COLO829 (cell line): ENCODE data around the gene C17orf100.
"Not testable (repeated sequence)": the region's sequence is repeated elsewhere in the genome, so short reads cannot be mapped to it uniquely, and the experiment has no call there.

ENCODE experiments used
- DNase-seq: peaks from one replicate; pipeline ENCODE4 v3.0.0; 2012; ENCODE audit warnings: low spot score

C17orf100 gene

DNA sequence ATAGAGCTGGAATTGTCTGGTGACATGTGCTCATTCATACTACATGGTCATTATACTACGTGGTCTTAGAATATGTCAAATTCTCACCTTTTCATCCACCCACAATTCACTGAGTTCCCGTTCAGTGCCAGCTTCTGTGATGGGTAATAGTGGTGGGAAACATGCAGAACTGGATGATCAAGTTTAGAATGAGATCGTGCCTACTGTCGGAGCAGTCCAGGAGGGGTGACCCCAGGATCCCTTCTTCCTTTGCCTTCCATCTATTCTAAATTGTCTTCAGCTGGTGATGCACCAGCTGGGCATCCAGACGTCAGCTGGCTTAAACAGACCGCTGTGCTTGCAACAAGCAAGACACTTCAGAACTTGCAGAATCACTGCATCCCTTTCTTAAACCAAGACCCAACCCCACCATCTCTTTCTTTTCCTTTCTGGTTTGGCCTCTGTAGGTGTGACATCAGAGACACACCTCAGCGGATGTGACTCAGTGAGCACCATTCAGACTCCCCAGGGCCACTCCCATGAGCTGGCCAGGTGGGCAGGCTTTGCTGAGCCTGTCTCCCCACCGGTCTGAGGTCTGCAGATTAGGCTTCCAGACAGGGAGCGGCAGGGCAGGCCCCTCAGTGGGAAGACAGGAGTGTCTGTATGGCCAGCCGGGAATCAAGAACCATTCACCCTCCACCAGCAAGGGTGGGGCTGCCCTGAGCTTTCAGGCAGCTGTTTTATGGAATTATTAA lies 18.1 kb downstream of the C17orf100 start:
- no peak for DNase-seq

DNA sequence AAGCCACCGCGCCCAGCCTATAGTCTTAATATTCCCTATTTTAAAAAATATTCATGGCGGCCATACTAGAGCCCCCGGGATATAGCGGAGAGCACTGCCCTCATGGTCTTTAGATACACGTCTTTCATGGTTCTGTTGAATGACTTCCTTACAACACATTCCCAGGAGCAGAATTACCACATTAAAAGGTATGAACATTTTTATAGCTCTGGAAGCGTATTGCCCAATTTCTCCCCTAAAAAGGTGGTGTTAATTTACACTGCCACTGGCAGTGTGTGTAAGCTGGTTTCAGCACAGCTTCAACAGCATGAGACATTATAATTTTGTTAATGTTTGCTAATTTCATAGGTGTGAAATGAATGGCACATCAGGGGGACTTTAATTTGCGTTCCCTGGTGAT lies 19.0 kb downstream of the C17orf100 start:
- DNase-seq, result no peak

DNA sequence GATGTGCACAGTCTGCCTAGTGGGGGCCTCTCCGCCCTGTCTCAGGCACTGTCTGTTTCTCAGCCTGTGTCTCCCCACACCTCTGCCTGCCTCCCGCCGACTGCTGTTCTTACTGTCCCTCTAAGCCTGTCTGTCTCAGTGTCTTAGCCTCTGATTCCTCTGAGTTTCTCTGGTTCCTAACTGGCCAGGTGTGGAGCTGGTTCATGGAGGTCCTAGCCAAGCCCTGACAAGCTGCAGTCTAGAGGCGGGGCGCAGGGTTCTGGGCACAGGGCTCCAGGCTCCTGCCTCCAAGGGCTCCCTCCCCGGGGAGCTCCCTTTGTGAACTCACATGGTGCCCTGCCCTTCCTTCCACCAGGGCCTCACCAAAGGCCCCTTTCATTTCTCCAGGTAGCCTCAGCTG lies 19.4 kb downstream of the C17orf100 start:
- no peak for DNase-seq

DNA sequence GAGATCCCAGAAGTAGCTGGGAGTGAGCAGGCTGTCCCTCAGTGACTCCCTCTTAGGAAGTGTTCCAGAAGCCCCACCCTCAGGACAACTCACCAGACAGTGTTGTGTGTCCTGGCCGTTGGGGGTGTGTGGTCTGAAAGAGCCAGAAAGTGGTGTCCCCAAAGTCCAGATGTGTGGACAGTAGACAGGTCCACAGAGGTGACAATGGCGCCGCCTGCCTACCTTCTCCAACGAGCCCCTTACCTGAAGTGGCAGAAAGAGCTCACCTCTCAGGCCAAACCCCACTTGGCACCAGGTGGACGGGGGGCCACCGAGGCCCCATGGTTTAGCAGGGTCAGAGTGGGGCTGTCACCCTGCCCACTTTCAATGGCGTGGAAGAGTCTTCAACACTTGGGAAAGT lies 19.9 kb downstream of the C17orf100 start:
- no peak for DNase-seq

DNA sequence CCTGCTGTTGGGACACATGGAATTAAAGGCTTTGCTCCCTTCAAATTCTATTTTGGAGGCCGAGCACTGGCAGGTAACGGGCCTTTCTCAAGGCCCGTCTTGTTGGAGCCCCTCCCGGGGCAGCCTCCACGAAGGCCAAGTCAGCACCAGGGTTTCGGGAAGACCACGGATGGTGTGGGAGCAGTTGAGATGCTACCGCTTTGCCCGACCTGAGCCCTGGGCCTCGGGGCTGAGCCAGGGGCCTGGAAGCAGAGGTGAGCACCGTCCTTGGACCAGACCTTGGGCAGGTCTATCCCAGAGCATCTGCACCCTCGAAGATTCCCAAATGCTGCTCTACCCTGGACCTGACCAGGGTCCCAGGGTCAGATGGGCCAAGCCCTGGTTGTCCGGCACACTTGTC lies 23.0 kb downstream of the C17orf100 start:
- no peak for DNase-seq

DNA sequence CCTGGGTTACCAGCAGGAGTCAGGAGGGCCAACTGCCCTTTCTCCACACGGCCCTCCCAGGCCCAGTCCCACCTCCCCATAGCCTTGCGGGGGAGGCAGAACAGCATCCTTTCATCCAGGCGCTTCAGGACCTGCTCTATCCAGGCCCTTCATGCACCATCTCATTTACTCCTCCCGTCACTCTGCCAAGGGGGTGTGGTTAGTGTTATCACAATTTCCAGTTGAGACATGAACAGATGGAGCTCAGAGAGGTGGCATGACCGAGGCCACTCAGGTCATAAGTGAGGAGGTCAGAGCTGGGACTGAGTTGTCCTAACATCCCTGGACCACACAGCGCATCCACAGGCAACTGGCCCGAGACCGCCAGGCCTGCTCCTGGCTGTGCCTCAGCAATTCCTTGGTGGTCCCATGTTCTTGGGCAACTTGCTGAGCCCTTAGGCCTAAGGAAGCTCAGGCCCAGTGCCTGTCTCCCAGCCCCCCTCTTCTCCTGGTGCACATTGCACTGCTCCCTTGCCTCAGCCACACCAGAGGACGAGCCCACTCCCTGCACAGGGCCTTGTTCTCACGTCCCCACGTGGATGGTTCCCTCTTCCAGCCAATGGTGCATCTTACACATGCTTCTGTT lies 23.8 kb downstream of the C17orf100 start:
- no peak for DNase-seq

DNA sequence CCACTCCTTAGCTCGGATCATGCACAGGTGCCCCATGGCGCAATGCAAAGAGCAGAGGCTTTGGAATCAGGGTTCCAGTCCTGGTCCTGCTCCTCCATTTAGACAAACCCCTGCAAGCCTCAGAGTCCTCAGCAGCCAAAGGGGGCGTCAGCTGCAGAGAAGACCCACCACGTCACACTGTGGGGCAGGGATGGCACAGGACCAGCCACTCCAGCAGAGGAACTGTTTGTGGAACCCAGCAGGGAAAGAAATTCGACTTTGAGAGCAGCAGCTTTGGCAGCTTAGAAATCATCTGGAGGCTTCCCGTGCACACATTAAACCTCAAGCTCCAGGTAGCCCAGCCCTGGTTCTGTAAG lies 25.2 kb downstream of the C17orf100 start:
- DNase-seq, result no peak

DNA sequence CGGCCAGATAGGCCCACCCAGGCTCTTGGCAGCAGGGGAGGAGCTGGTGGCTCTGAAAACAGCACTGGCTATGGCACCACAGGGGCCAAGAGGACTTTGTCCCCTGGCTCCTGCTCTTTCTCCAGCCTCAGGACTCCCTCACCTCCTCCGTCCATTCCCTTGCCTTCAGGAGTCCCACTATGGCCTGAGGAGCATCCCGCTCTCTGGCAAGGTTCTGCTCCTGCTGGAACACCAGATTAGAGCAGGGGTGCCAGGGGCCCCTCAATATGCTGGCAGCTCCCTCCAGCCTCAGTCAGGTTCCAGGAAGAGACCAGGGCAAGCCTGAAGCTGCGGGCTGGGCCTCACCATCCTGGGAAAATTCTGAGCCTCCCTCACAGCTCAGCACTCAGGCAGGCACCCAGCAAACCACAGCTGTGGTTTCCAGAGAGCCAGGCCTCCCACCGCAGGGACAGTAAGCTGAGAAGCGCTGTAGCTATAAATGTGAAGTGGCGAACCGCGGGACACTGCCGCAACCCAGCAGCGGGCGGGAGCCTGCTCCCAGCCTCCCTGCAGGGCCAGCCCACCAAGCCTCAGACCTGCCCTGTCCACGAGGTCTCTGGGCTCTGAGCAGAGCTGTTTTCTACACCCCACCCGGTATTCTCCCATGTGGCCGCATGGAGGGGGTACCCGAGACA lies 25.7 kb downstream of the C17orf100 start:
- no peak for DNase-seq

DNA sequence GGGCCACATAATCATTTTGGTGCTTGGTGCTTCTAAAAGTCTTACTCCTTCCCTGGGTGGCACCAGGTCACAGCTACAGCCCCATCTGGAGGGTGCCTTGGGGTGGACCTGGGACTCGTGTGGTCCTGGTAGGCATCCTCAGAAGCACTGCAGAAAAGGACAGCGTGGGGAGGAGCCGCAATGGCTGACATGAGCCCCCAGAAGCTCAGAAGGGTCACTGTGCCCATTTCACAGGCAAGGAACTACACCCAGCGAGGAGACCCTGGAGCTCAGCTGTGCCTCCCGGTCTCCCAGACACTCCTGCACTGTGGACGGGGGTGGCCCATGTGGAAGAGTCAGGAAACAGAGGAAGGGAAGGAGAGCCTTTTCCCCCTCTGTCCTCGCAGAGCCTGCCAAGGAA lies 26.4 kb downstream of the C17orf100 start:
- no peak for DNase-seq

DNA sequence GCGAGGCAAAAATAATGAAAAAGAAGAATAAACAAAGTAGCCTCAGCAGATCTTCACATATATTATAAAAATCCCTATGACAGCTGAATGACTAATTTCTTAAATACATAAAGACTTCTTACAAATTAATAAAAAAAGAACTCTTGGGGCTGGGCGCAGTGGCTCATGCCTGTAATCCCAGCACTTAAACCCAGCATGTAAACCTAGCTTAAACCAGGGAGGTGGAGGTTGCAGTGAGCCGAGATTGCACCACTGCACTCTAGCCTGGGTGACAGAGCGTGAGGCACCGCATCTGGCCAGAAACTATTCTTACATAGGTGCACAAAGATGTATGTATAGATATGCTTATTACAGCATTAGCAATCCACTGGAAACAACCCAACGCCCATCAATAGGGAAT lies 27.7 kb downstream of the C17orf100 start:
- DNase-seq, result no peak

DNA sequence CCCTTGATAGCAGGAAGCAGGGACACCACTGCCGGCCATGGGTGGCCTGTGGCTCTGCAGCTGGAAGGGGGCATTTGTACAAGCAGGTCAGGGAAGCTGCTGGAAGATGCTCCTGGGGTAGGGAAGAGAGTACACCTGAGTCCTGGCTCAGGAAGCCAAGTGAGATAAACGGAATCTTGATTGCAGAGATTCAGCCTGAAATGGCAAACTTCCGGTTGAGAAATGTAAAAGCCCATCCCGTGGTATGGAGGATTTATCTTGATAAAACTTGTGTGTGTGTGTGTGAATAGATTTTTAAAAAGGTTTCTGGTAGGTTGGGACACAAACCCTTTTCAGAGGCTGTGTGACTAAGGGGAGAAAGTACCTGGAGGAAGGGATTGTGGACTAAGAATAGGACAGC lies 29.6 kb downstream of the C17orf100 start:
- no peak for DNase-seq

DNA sequence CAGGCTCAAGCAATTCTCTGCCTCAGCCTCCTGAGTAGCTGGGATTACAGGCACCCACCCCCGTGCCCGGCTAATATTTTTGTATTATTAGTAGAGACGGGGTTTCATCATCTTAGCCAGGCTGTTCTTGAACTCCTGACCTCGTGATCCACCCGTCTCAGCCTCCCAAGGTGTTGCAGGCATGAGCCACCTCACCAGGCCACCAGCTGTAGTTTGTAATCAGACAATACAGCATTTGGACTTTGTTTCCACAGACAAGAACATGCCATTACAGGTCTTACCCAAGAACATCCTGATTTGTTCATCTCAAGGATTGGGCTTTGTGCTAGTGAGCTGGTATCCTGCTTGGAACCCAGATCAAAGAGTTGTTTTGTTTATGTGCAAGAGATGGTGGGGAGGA lies 30.1 kb downstream of the C17orf100 start:
- DNase-seq, result no peak

DNA sequence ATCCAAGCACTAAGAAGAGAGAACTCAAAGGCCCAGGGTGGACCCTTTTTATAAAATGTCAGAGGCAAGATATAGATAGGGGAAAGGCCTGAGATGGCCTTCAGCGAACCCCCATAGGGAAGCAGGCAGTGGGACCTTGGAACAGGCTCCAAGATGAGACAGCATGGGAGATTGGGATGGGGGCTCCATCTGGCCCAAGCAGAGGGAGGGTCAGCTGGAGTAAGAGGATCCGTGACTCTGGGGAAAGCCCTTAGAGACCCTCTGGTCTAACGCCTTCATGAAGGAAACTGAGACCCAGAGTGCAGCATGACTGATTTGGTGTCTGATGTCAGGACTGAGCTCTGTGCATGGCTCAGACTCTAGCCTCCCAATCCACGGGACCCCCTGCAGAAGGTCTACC lies 30.8 kb downstream of the C17orf100 start:
- DNase-seq, result no peak

DNA sequence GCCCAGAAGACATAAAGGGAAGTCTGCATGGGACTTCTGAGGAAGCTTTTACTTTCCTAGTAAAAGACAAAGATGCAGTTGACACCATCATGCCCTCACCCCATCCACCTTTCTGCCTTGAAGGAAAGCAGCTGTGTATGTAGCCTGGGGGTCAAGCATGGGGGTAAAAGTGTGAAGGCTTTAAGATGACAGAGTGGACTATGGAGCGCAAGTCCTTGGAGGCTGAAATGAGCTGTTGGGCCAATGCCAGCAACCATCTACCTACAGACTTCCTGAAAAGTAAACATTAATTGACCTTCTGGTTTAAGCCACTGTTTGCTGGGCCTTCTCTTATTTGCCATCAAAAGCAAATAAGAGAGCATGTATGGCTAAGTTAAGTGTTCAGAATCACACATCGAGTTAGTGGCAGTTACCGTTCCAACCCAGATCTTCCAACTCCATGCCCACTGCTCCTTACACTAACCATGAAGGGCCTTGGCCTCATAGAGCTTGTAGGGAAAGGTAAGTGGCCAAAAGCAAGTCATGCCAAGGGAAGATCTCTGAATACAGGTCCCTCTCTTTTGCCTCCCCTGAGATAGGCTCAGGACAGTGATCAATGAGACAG lies 31.6 kb downstream of the C17orf100 start:
- no peak for DNase-seq

DNA sequence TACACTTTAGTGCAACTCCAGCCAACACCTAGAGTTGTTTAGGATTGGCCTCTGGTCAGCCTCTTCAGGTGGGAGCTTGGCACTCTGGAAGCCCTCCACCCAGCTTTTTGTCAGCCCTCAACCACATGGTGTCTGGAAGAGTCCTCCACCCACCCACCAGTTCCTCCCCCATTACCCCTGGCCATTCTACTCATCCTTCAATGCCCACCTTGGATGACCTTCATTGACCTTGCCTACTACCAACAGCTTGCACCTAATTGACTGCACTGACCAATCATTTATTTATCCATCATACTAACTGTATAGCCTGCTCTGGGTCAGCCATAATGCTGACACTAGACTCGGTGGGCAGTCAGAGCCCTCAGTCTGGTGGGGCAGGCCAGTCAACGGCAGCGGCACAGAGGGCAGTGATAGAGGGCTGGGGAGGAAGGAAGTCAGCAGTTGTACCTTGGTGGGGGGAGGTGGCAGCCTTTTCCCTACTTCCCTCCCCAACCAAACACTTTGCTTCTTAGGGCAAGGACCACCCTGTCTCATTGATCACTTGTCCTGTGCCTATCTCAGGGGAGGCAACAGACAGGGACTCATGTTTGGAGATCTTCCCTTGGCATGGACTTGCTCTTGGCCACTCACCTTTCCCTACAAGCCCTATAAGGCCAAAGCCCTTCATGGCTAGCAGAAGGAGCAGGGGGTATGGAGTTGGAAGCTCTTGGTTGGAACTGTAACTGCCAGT lies 32.3 kb downstream of the C17orf100 start:
- DNase-seq, result no peak

DNA sequence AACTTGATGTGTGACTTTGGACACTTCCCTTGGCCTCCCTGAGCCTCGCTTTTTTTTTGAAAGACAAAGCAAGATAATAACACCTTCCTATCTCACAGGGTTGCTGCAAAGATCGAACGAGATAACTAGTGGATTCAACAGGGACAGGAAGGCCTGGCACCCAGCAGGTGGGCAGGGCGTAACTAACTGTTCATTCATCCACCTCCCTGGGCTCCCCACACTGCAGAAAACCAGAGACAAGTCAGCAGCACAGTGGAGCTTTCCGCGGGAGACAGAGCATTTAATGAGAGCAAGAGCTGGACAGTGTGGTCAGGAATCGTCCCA lies 32.9 kb downstream of the C17orf100 start:
- DNase-seq, result no peak

DNA sequence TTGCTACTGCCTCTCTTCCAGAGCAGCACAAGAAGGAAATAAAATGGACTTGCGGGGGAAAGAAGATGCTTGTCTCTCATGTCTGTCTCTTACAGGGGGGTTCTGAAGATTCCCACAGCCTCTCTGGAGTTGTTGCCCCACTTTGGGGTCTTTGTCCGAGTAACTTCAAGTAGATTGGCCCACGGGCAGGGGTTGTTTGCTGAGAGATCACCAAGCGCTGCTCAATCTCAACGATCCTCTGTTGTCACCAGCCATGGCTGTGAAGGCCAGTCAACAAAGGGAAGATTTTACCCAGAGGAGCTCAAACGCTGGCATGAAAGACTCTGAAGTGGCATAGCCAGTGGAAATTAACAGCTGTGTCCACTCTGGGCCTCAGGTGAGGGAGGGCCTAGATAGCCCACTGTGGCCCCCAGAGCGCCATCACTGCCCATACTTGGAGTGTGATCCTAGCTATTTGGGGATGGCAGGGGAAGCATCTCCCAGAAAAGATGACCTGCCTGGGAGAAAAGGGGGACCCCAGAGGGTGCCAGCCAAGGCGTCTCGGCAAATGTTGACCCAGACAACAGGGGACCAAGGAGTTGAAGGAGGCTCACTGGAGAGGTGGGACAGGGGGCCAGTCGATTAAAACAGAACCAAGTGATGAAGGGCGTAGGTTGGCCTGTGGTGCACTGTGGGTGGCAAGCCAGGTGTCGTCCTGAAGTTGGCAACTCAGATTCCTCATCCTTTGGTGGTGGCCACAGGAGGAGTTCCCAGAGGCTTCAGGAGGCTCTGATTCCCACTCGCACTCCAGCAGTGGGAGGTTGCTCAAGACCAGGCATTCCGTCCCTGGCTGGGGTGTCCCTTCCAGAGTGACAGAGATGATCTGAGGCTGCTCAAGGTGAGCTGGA lies 33.6 kb downstream of the C17orf100 start:
- DNase-seq, result no peak

DNA sequence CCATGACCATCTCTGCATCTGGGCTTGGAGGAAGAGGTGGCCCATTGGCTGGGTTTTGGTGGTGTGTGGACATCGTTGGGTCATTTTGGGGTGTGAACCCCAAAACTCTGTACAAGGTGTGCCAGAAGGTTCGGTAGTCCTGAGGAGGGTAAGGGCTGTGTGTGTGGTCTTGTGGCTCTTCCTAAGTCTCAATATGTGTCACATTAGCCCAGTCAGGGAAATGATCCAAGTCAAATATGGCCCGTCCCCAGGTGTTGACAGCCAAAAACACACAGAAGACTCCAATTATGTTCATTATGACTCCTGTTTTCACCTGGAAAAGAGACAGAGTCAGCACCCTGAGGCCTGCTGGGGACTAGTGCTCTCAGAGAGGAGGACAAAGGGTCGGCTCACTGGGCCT lies 34.5 kb downstream of the C17orf100 start:
- DNase-seq, result no peak

DNA sequence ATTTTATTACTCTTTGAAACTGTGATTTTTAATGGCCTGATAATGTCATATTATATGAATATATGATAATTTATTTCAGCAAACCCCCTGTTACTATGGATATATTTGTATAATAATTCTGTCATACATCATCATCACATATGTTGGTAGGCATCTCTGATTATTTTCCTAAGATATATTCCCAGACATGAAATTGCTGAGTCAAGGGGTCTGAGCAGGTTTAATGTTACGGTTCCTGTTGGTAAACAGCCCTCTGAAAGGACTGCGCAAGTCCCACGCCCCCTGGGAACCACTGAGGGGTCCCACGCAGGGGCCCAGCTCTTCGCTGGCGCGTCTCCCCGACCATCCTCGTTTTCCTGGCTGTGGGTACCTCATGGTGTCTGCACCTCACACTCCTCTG lies 37.4 kb downstream of the C17orf100 start:
- DNase-seq, result no peak

DNA sequence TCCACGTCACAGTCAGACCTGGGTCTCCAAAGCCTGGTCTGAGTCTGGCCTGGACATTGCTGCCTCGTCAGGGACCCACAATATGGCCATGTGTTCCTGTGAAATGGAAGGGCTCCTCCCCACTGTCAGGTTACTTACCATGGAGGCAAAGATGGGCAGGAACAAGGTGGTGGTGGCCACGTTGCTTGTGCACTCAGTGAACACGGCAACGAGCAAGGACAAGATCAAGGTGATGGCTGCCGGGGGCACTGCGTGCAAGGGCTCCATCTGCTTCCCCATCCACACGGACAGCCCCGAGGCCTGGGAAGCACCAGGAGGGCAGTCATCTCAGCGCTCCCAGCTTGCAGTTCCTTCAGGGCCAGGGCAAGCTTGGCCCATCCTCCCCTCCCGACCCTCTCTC lies 39.1 kb downstream of the C17orf100 start:
- no peak for DNase-seq

DNA sequence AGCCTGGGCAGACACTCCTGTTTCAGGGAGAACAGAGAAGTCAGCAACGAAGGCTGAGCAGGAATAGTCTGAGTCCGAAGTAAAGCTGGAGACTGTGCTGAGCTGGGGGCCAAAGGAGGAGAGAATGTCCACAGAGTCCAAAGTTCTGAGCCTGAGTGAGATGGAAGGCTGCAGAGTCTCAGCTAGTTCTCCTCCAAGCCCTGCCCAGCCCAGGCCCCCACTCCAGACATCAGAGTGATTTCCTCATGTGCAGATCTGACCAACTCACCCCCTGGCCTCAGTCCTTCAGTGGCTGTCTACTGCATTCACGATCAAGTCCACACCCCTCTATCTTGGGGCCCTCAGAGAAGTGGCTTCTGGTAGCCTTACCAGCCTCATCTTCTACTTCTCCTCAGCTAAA lies 40.0 kb downstream of the C17orf100 start:
- no peak for DNase-seq

DNA sequence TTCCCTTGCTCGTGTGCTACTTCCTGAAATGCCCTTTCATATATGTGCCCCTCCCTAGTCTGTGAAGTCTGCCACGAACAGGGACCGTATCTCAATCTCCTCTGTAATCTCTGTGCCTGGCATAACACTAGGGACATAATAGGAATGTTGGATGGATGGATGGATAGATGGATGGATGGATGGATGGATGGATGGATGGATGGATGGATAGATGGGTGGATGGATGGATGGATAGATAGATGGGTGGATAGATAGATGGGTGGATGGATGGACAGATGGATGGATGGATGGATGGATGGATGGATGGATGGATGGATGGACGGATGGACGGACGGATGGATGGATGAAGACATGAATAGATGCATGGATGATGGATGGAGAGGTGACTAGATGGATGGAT lies 40.4 kb downstream of the C17orf100 start:
- DNase-seq, result not testable (repeated sequence)
